Measurements from ENCODE around the gene USH1C.

The USH1C gene

DNA sequence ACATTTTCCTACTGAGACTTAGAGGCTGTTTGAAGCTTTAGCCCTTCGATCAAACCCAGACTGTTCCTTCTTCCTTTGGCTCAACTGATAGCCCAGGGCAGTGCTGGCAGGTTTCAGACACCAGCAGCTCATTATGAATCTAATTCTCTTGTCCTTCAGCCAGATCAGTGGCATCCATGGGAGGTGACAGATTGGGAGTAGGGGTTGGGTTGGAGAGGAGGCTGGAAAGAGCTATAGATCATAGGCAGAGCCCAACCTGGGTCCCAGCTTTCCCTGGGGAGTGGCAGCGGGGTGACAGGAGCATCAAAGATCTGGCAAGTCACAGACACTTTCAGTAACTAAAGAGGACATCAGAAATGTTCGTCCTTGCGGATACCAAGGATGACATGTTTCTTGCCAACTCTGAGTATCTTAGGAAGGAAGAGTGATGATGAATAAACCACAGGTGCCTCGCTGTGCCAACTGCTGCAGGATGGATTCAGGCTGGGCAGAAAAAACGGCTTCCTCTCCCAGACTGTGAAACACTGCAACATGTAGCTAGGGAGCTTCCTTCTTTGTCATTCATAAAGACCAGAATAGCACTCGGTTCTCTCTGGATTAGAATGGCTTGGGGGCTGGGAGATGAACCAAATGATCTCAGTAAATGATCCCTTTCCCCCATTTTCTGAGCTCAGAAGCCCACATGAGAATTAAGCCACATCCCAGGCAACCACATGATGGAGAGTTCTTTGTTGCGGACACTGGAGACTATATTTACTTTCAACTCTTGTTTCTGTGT lies 86.6 kb downstream of the USH1C start:
- DNase-seq = no peak
- in situ Hi-C loops (cut with MboI; ENCODE audit: low pct_unique_long_range_greater_than_20kb, low sequenced_read_pairs) = no loop called here

DNA sequence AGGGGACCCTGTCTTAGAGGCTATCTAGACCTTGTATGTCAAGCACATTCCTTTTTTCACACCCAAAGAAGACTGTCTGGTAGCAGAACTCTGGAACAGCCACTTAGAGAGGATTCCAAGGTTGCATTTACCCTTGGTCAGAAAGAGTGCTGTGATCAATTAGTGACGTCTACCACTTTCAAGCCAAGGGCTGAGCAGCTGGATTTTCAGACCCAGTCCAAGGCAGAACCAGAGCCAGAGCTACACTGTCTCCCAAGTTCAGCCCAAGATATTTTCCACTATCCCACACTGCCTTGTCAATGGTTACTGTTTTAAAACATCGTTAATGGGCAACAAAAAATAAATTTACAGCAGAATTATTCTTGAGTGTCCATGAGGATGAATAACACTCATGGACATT lies 91.5 kb downstream of the USH1C start:
- no peak for DNase-seq
- in situ Hi-C loops (cut with MboI; ENCODE audit: low pct_unique_long_range_greater_than_20kb, low sequenced_read_pairs) = no loop called here

DNA sequence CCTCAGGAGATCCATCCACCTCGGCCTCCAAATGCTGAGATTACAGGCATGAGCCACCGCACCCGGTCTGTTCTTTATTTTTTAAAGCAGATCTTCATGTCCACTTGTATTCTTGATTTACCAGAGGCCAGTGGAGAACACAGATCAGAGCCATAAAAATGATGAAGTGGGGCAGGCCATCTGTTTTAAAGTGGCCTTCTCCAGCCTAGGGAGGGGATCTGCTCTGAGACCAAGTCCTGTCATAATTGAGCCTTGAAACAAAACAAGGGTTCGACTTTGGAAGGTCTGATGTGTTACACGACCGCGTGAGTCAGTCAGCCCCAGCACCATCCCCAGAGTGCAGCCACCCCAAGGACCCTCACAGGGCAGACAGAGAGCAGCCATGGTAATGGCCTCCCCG lies 95.1 kb downstream of the USH1C start:
- in situ Hi-C loops (cut with MboI; ENCODE audit: low pct_unique_long_range_greater_than_20kb, low sequenced_read_pairs) = no loop called here
- DNase-seq = no peak

DNA sequence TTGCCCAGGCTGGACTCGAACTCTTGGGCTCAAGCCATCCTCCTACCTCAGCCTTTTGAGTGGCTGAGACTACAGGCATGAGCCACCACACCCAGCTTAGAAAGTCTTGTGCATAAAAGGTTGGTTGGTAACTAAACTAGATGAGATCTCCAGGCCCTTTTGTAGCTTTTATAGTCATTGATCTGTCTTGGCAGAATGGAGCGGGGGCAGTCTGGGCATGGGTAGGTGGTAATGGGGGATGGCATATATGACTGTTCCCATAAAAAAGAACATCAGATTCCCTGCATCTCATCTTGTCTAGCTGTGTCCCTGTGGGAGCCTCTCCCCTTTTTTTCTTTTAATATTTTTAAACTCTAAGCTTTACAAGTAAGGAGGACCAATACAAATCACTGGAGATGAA lies 97.7 kb downstream of the USH1C start:
- no peak for DNase-seq
- in situ Hi-C loops (cut with MboI; ENCODE audit: low pct_unique_long_range_greater_than_20kb, low sequenced_read_pairs) = no loop called here

DNA sequence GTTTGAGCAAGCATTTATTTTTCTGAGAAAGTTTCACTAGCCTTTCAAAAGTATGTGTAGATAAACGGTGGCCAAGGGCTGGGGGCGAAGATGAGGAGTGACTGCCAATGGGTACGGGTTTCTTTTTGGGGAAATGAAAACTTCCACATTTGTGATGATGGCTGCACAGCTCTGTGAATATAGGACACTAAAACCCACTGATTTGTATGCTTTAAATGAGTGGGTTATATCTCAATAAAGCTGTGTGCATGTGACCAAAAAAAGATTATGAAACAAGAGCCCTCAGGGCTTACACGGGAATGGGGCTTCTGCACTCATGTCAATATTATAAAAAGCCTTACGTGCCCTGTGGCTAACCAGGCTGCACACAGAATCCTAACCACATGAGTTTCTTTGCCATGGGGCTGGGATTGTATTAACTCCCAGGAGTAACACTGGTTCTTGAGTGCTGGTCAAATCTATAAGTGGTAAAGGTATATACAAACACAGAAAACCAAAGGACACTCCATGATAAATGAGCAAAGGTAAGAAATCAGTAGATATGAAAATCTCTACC lies 98.9 kb downstream of the USH1C start:
- in situ Hi-C loops (cut with MboI; ENCODE audit: low pct_unique_long_range_greater_than_20kb, low sequenced_read_pairs) = no loop called here
- no peak for DNase-seq

DNA sequence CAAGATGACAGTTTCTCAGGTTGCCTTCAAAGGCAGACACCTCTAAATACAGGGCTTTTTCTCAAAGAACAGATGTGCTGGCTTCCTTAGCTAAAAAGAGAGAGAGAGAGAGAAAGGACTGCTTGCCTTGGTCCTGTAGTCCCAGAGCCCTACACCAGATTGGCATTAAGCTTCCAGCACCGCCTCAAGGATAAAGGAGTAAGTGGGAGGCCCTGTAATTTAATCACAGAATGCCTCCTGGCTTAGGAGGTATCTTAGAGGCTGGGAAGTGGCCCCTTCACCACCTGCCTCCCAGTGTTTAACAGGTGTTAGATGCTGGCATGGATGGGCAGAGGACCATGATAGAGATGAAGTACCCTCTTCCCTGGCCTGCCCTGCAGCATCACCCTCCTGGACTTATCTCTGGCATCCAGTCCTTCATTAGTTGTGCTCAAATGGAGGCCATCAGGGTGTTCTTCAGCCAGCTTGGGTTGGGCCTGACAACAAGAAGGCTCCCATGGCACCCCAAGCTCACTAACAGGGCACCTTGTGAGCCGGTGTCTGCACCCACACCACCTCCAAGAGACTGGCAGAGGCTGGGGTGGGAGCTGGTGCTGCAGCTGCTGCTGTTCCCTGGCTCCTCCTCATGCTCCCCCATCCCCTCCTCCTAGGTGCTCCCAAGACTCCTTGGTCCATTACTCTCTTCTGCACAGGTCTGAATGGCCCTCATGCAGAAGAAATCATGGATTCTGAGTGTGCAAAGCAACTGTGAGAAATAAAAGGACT lies 100.1 kb downstream of the USH1C start:
- no peak for DNase-seq
- in situ Hi-C loops (cut with MboI; ENCODE audit: low pct_unique_long_range_greater_than_20kb, low sequenced_read_pairs) = no loop called here
